Measurements from ENCODE around the gene TENM4. TPM values are rescaled to one million over a fixed set of nuclear protein-coding genes. Genes with fewer than 3 reads are reported as not detected.

Gene TENM4
- total and polyA plus RNA-seq, 10 of the 15 experiments (the other 5 are each of a cell fraction or from before 2014, with no cell fraction given), result 0.03 to 0.12 (median 0.06) TPM; not detected in 7

DNA sequence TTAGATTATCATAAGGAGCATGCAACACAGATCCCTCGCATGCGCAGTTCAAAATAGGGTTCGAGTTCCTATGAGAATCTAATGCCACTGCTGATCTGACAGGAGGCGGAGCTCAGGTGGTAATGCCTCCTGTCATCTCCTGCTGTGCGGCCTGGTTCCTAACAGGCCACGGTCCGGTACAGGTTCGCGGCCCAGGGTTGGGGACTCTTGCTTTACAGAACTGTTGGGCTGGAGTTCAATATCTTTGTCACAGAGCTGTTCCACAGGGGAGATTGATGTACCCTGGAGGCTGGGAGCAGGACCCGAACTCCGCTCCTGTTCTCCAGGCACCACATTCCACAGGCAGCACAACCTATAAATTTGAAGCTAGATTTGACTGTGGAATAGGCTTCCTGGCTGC, 508.1 kb downstream of the TENM4 start (continued):
- TF ChIP-seq, protein P1, sequence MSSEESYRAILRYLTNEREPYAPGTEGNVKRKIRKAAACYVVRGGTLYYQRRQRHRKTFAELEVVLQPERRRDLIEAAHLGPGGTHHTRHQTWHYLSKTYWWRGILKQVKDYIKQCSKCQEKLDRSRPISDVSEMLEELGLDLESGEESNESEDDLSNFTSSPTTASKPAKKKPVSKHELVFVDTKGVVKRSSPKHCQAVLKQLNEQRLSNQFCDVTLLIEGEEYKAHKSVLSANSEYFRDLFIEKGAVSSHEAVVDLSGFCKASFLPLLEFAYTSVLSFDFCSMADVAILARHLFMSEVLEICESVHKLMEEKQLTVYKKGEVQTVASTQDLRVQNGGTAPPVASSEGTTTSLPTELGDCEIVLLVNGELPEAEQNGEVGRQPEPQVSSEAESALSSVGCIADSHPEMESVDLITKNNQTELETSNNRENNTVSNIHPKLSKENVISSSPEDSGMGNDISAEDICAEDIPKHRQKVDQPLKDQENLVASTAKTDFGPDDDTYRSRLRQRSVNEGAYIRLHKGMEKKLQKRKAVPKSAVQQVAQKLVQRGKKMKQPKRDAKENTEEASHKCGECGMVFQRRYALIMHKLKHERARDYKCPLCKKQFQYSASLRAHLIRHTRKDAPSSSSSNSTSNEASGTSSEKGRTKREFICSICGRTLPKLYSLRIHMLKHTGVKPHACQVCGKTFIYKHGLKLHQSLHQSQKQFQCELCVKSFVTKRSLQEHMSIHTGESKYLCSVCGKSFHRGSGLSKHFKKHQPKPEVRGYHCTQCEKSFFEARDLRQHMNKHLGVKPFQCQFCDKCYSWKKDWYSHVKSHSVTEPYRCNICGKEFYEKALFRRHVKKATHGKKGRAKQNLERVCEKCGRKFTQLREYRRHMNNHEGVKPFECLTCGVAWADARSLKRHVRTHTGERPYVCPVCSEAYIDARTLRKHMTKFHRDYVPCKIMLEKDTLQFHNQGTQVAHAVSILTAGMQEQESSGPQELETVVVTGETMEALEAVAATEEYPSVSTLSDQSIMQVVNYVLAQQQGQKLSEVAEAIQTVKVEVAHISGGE (CRISPR knock-in tag; IDR thresholded peaks at IDR 0.05), result no peak

DNA sequence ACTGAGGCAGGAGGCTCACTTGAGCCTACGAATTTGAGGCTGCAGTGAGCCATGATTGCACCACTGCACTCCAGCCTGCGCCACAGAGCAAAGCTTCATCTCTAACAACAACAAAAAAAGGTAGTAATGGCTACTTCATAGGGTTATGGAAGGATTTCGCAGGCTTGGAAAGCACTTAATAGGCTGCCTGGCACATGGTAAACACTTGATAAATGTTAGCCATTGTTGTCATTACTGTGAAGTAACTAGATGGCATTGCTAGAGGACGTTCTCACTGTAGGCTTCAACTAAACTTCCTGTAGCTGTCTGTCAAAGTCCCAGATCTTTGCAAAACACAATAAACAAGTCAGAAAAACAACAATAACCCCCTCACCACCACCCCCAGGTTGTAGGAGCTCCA, 508.9 kb downstream of the TENM4 start:
- ChIA-PET CTCF (interaction anchor here (0.9 kb wide), 1 partner anchor 133 kb away, joined by 3 read pairs; no protein-coding TSS in a partner anchor), RAD21 (ENCODE audit: unreplicated experiment) (no interaction called here), SMC1A (ENCODE audit: uncharacterized antibody, unreplicated experiment) (interaction anchor here (1.5 kb wide), 1 partner anchor 19 kb away, joined by 3 read pairs; no protein-coding TSS in a partner anchor), POLR2A (no interaction called here)
- intact Hi-C loops (cut with micrococcal nuclease; ENCODE audit: unreplicated experiment), result no loop called here
- WGBS (ENCODE audit: insufficient coverage, insufficient replicate concordance, low lambda C conversion rate, missing lambda C conversion rate), result 5% methylated on average over 4 of the region's 4 CpGs
- no peak overlapping the region for H3K4me3 ChIP-seq
- H3K36me3 ChIP-seq (ENCODE audit: control insufficient read depth in 2 of 2, insufficient read depth in 2 of 2, low read length in 1 of 2), result no peaks in the 10 kb centered on the region
- ATAC-seq (no peak), FAIRE-seq (no peak), DNase-seq (ENCODE audit: low read depth, low spot score) (no peak)
- H3K79me2 ChIP-seq (ENCODE audit: control insufficient read depth, insufficient read depth, low read length), result no peaks in the 10 kb centered on the region
- H3K27me3 ChIP-seq (replicated peaks in 1 of 2; ENCODE audit: control insufficient read depth in 2 of 2, insufficient read depth in 2 of 2, low read length in 1 of 2), result peaks cover 0 to 2% of the 10 kb centered on the region in 2 experiments; a peak in 3 of 4 replicates
- no peak overlapping the region for H2AFZ ChIP-seq (ENCODE audit: control insufficient read depth, low read depth, low read length)
- no peak overlapping the region for H3K27ac ChIP-seq (ENCODE audit: control insufficient read depth, insufficient read depth)
- H3K4me1 ChIP-seq (ENCODE audit: control insufficient read depth, insufficient read depth, low read length), result no peaks in the 10 kb centered on the region
- no peak overlapping the region for H3K4me2 ChIP-seq (ENCODE audit: control insufficient read depth, insufficient read depth)
- H3K9ac ChIP-seq (ENCODE audit: control insufficient read depth, insufficient read depth, low read length), result no peak overlapping the region
- BruUV-seq (replicated peaks), result no TSS peak
- in situ Hi-C loops (cut with MboI), result no loop called here
- H3K9me3 ChIP-seq (replicated peaks; ENCODE audit: control insufficient read depth, insufficient read depth, low read length), result no peaks in the 10 kb centered on the region
- no peaks in the 10 kb centered on the region for H4K20me1 ChIP-seq (ENCODE audit: control insufficient read depth, insufficient read depth)
- TF ChIP-seq PML (IDR thresholded peaks at IDR 0.05; ENCODE audit: low read length) (no peak), MYB (IDR thresholded peaks at IDR 0.05; ENCODE audit: borderline replicate concordance, low read depth, low read length) (no peak), MEF2B (IDR thresholded peaks at IDR 0.05; ENCODE audit: partially characterized antibody, poor library complexity, severe bottlenecking) (no peak), FOXM1 (IDR thresholded peaks at IDR 0.05; ENCODE audit: low read depth, low read length) (no peak), IKZF1 (conservative IDR thresholded peaks at IDR 0.05) (no peak), SUPT20H (IDR thresholded peaks at IDR 0.05; ENCODE audit: borderline replicate concordance, control insufficient read depth, low read depth, low read length) (no peak), STAT1 (conservative IDR thresholded peaks at IDR 0.05) (no peak), ASH2L (IDR thresholded peaks at IDR 0.05; ENCODE audit: borderline replicate concordance, low read depth) (no peak), NFXL1 (IDR thresholded peaks at IDR 0.05; ENCODE audit: borderline replicate concordance) (no peak)
- TF ChIP-seq, protein P2, sequence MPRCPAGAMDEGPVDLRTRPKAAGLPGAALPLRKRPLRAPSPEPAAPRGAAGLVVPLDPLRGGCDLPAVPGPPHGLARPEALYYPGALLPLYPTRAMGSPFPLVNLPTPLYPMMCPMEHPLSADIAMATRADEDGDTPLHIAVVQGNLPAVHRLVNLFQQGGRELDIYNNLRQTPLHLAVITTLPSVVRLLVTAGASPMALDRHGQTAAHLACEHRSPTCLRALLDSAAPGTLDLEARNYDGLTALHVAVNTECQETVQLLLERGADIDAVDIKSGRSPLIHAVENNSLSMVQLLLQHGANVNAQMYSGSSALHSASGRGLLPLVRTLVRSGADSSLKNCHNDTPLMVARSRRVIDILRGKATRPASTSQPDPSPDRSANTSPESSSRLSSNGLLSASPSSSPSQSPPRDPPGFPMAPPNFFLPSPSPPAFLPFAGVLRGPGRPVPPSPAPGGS (IDR thresholded peaks at IDR 0.05; ENCODE audit: borderline replicate concordance, insufficient read depth, low read depth, low read length, poor library complexity, severe bottlenecking), result no peak
- TF ChIP-seq, protein P3, sequence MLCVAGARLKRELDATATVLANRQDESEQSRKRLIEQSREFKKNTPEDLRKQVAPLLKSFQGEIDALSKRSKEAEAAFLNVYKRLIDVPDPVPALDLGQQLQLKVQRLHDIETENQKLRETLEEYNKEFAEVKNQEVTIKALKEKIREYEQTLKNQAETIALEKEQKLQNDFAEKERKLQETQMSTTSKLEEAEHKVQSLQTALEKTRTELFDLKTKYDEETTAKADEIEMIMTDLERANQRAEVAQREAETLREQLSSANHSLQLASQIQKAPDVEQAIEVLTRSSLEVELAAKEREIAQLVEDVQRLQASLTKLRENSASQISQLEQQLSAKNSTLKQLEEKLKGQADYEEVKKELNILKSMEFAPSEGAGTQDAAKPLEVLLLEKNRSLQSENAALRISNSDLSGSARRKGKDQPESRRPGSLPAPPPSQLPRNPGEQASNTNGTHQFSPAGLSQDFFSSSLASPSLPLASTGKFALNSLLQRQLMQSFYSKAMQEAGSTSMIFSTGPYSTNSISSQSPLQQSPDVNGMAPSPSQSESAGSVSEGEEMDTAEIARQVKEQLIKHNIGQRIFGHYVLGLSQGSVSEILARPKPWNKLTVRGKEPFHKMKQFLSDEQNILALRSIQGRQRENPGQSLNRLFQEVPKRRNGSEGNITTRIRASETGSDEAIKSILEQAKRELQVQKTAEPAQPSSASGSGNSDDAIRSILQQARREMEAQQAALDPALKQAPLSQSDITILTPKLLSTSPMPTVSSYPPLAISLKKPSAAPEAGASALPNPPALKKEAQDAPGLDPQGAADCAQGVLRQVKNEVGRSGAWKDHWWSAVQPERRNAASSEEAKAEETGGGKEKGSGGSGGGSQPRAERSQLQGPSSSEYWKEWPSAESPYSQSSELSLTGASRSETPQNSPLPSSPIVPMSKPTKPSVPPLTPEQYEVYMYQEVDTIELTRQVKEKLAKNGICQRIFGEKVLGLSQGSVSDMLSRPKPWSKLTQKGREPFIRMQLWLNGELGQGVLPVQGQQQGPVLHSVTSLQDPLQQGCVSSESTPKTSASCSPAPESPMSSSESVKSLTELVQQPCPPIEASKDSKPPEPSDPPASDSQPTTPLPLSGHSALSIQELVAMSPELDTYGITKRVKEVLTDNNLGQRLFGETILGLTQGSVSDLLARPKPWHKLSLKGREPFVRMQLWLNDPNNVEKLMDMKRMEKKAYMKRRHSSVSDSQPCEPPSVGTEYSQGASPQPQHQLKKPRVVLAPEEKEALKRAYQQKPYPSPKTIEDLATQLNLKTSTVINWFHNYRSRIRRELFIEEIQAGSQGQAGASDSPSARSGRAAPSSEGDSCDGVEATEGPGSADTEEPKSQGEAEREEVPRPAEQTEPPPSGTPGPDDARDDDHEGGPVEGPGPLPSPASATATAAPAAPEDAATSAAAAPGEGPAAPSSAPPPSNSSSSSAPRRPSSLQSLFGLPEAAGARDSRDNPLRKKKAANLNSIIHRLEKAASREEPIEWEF (IDR thresholded peaks at IDR 0.05; ENCODE audit: insufficient replicate concordance, low read depth, low read length), result no peak
